ENCODE data around the gene KRTAP22-1. TPM values are rescaled to one million over a fixed set of nuclear protein-coding genes. Genes with fewer than 3 reads are reported as not detected.

The KRTAP22-1 gene
- total RNA-seq, 1 donor from 2014 or later: not detected

GRCh38 chr21:30598802-30599201 lies 2.1 kb upstream of the KRTAP22-1 start, which contains the start of gene KRTAP6-2:
Gene KRTAP6-2, minus strand, starts transcription at chr21:30598902. Its CDS starts 28 bp downstream, at chr21:30598874.
- Mint-ChIP-seq H3K27ac (ENCODE audit: unreplicated experiment) (no peak within 1 kb of the TSS), H3K36me3 (ENCODE audit: low read depth, unreplicated experiment) (no peaks in the 10 kb centered on the region), H3K27me3 (ENCODE audit: low read depth, unreplicated experiment) (no peaks in the 10 kb centered on the region), H3K4me3 (ENCODE audit: unreplicated experiment) (no peak within 1 kb of the TSS), H3K4me1 (ENCODE audit: low read depth, unreplicated experiment) (no peaks in the 10 kb centered on the region), H3K9me3 (ENCODE audit: unreplicated experiment) (no peaks in the 10 kb centered on the region)
- H3K4me1 ChIP-seq (ENCODE audit: insufficient read depth, low read length): no peaks in the 10 kb centered on the region
- H3K4me3 ChIP-seq (ENCODE audit: insufficient read depth, low read depth, low read length): no peak within 1 kb of the TSS
- no peak for TF ChIP-seq CTCF (IDR thresholded peaks at IDR 0.05; ENCODE audit: insufficient read depth, low read depth, low read length)
- TF ChIP-seq EZH2 (IDR thresholded peaks at IDR 0.05; ENCODE audit: insufficient read depth, low read length): no peak
- H3K79me2 ChIP-seq (ENCODE audit: insufficient read depth, low read length): no peaks in the 10 kb centered on the region
- H3K9me3 ChIP-seq (ENCODE audit: insufficient read depth, low read depth, low read length): peaks cover 6% of the 10 kb centered on the region
- DNase-seq (ENCODE audit: low read depth) (no peak), FAIRE-seq (no peak)
- no peak within 1 kb of the TSS for H3K9ac ChIP-seq (ENCODE audit: low read length)
- H3K36me3 ChIP-seq (ENCODE audit: insufficient read depth, low read length): no peaks in the 10 kb centered on the region
- no peak within 1 kb of the TSS for H2AFZ ChIP-seq (ENCODE audit: low read depth, low read length)
- no peak within 1 kb of the TSS for H3K27ac ChIP-seq (ENCODE audit: low read depth, low read length)
- no peaks in the 10 kb centered on the region for H3K27me3 ChIP-seq (ENCODE audit: insufficient read depth, low read length)
- no peak within 1 kb of the TSS for H3K4me2 ChIP-seq (ENCODE audit: low read length)
- H4K20me1 ChIP-seq (ENCODE audit: insufficient read depth, low read length): no peaks in the 10 kb centered on the region

- H3K27me3 ChIP-seq (ENCODE audit: insufficient read depth, low read length): no peaks in the 10 kb centered on the region
- no peak overlapping the region for H2AFZ ChIP-seq (ENCODE audit: low read depth, low read length)
- Mint-ChIP-seq H3K27ac (ENCODE audit: unreplicated experiment) (no peak overlapping the region), H3K4me3 (ENCODE audit: unreplicated experiment) (no peak overlapping the region), H3K27me3 (ENCODE audit: low read depth, unreplicated experiment) (no peaks in the 10 kb centered on the region), H3K9me3 (ENCODE audit: unreplicated experiment) (no peaks in the 10 kb centered on the region), H3K36me3 (ENCODE audit: low read depth, unreplicated experiment) (no peaks in the 10 kb centered on the region), H3K4me1 (ENCODE audit: low read depth, unreplicated experiment) (no peaks in the 10 kb centered on the region)
- peaks cover 2% of the 10 kb centered on the region for H3K9me3 ChIP-seq (ENCODE audit: insufficient read depth, low read depth, low read length)
- no peaks in the 10 kb centered on the region for H3K79me2 ChIP-seq (ENCODE audit: insufficient read depth, low read length)
- H3K4me1 ChIP-seq (ENCODE audit: insufficient read depth, low read length): no peaks in the 10 kb centered on the region
- TF ChIP-seq EZH2 (IDR thresholded peaks at IDR 0.05; ENCODE audit: insufficient read depth, low read length) (no peak), CTCF (IDR thresholded peaks at IDR 0.05; ENCODE audit: insufficient read depth, low read depth, low read length) (no peak)
- H3K36me3 ChIP-seq (ENCODE audit: insufficient read depth, low read length): no peaks in the 10 kb centered on the region
- no peak overlapping the region for H3K27ac ChIP-seq (ENCODE audit: low read depth, low read length)
- no peaks in the 10 kb centered on the region for H4K20me1 ChIP-seq (ENCODE audit: insufficient read depth, low read length)
- H3K9ac ChIP-seq (ENCODE audit: low read length): no peak overlapping the region
- H3K4me3 ChIP-seq (ENCODE audit: insufficient read depth, low read depth, low read length): no peak overlapping the region
- no peak for FAIRE-seq
- DNase-seq (ENCODE audit: low read depth): no peak
- no peak overlapping the region for H3K4me2 ChIP-seq (ENCODE audit: low read length)
Measured at GRCh38 chr21:30605968-30606367, 5.1 kb downstream of the KRTAP22-1 start.

DNA sequence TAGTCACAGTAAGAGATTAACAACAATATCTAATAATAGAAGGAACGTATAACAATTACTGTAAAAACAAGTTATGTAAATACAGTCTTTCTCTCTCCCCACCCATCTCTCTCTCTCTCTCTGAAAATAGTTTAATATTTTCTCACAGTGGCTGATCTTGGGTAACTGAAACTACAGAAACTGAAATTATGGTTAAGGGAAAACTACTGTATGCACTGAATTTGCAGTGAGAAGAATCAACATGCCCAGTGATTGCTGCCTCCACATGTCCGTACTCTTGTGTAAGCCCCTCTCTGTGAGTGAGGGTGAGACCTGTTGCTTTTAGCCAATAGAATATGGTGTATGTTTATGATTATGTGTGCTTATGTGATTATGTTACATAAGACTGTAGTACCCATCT lies 11.2 kb downstream of the KRTAP22-1 start:
- Mint-ChIP-seq H3K9me3 (ENCODE audit: unreplicated experiment) (no peaks in the 10 kb centered on the region), H3K27me3 (ENCODE audit: low read depth, unreplicated experiment) (no peaks in the 10 kb centered on the region)

More for the DNA sequence above, 11.2 kb downstream of the KRTAP22-1 start:
- peaks cover 5% of the 10 kb centered on the region for H3K9me3 ChIP-seq (ENCODE audit: insufficient read depth, low read depth, low read length)
- Mint-ChIP-seq H3K27ac (ENCODE audit: unreplicated experiment) (no peak overlapping the region), H3K36me3 (ENCODE audit: low read depth, unreplicated experiment) (no peaks in the 10 kb centered on the region), H3K4me1 (ENCODE audit: low read depth, unreplicated experiment) (no peaks in the 10 kb centered on the region), H3K4me3 (ENCODE audit: unreplicated experiment) (no peak overlapping the region)
- H3K4me3 ChIP-seq (ENCODE audit: insufficient read depth, low read depth, low read length): no peak overlapping the region
- no peak for TF ChIP-seq CTCF (IDR thresholded peaks at IDR 0.05; ENCODE audit: insufficient read depth, low read depth, low read length)
- TF ChIP-seq EZH2 (IDR thresholded peaks at IDR 0.05; ENCODE audit: insufficient read depth, low read length): no peak
- H3K27me3 ChIP-seq (ENCODE audit: insufficient read depth, low read length): no peaks in the 10 kb centered on the region
- FAIRE-seq: no peak
- H3K36me3 ChIP-seq (ENCODE audit: insufficient read depth, low read length): no peaks in the 10 kb centered on the region
- DNase-seq (ENCODE audit: low read depth): no peak
- H3K27ac ChIP-seq (ENCODE audit: low read depth, low read length): no peak overlapping the region
- no peak overlapping the region for H2AFZ ChIP-seq (ENCODE audit: low read depth, low read length)
- no peak overlapping the region for H3K9ac ChIP-seq (ENCODE audit: low read length)
- no peaks in the 10 kb centered on the region for H4K20me1 ChIP-seq (ENCODE audit: insufficient read depth, low read length)
- no peak overlapping the region for H3K4me2 ChIP-seq (ENCODE audit: low read length)
- H3K79me2 ChIP-seq (ENCODE audit: insufficient read depth, low read length): no peaks in the 10 kb centered on the region
- H3K4me1 ChIP-seq (ENCODE audit: insufficient read depth, low read length): no peaks in the 10 kb centered on the region

Data from astrocyte (in vitro differentiated cells and primary cell).